ACC112 (cell line): Measurements from ENCODE around the gene DNAH8.

ENCODE experiments used
- H2AFZ ChIP-seq: fragments of 200-600 bp; sonication (generic); one replicate; pipeline ENCODE4 v1.6.0; 2017; ENCODE audit warnings: antibody characterized with exemption, low read length; ENCODE audit not compliant: unreplicated experiment
- H3K27ac ChIP-seq: fragments of 200-600 bp; sonication (generic); 2 replicates; pipeline ENCODE4 v1.5.1; 2014; ENCODE audit warnings: low read depth, mild to moderate bottlenecking, antibody characterized with exemption, low read length, moderate library complexity
- H3K27me3 ChIP-seq: fragments of 200-600 bp; sonication (generic); 2 replicates; pipeline ENCODE4 v1.6.1; 2014; ENCODE audit warnings: mild to moderate bottlenecking, antibody characterized with exemption, low read length, moderate library complexity, mixed read lengths; ENCODE audit not compliant: insufficient read depth
- H3K36me3 ChIP-seq: fragments of 200-600 bp; sonication (generic); 2 replicates; pipeline ENCODE4 v1.6.1; 2016; ENCODE audit warnings: mild to moderate bottlenecking, antibody characterized with exemption, low read length, moderate library complexity, mixed read lengths; ENCODE audit not compliant: insufficient read depth
- H3K4me1 ChIP-seq: fragments of 200-600 bp; sonication (generic); one replicate; pipeline ENCODE4 v1.6.1; 2016; ENCODE audit warnings: low read length, mixed read lengths; ENCODE audit not compliant: insufficient read depth, unreplicated experiment, control insufficient read depth
- H3K4me3 ChIP-seq: fragments of 200-600 bp; sonication (generic); 2 replicates; pipeline ENCODE4 v1.5.1; 2014; ENCODE audit warnings: mild to moderate bottlenecking, low read depth, low read length
- H3K79me2 ChIP-seq: fragments of 200-600 bp; sonication (generic); one replicate; pipeline ENCODE4 v1.6.0; 2016; ENCODE audit warnings: low read length; ENCODE audit not compliant: control insufficient read depth, unreplicated experiment, insufficient read depth

The DNAH8 gene

DNA sequence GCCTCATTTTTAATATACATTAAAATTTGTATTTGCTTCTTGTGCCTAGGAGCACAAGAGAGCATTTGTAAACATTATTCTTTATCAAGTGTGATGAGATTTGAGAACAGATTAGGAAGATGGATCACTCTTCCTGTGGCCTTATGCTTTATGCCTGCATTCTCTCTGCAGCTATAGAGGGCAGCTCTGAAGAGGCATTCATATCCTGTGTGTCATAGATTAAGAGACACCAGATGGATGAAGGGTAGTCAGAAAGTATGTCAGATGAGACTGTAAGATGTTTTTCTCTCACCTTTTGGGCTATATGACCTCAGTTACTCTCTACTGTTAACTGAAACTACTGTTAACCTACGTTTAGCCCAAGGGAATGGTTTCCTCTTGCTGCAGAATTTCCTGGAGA, 61.4 kb downstream of the DNAH8 start:
- peaks cover 6% of the 10 kb centered on the region for H3K4me1 ChIP-seq
- no peak overlapping the region for H3K4me3 ChIP-seq
- no peaks in the 10 kb centered on the region for H3K36me3 ChIP-seq
- H3K27ac ChIP-seq: 0 out of 2 replicates have a peak overlapping the region, but pooled peaks have one; percentile 5
- no peaks in the 10 kb centered on the region for H3K27me3 ChIP-seq
- H3K79me2 ChIP-seq: no peaks in the 10 kb centered on the region
- peak overlapping the region; percentile 84 for H2AFZ ChIP-seq

DNA sequence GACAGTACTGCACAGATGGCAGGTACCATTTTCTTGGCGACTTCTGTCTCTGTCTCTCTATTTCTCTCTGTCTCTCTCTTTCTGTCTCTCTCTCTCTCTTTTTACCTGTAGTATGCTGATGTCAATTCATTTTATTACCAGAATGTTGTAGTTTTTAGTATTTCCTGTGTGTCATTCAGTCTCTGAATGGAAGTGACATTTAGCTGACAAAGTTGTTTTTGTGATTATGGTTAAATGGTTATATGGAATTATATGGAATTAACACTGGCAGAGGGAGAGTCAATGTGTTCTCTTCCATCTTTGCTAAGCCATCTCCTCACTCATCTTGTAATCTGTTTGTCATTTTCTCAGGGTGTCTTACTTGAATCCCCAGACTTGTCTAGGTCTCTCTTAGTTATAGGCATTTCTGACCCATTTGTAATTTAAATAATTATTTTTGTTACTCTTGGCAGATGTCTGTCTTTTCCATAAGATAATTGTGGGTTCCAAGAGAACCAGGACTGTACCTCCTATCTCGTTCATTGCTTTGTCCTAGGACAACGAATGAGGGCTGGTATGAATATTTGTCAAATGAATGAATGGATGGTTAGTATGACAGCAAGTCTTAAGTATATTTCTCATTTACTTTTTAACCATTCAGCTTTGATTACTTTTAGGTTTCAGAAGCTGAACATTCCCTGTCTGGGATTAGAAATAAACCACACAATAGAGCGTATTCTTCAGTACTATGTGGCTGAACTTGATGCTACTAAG, 64.4 kb downstream of the DNAH8 start:
- Histone ChIP-seq H3K4me1 (peaks cover 7% of the 10 kb centered on the region), H3K27ac (no peak overlapping the region), H3K36me3 (no peaks in the 10 kb centered on the region), H2AFZ (no peak overlapping the region), H3K79me2 (no peaks in the 10 kb centered on the region), H3K4me3 (no peak overlapping the region), H3K27me3 (no peaks in the 10 kb centered on the region)

DNA sequence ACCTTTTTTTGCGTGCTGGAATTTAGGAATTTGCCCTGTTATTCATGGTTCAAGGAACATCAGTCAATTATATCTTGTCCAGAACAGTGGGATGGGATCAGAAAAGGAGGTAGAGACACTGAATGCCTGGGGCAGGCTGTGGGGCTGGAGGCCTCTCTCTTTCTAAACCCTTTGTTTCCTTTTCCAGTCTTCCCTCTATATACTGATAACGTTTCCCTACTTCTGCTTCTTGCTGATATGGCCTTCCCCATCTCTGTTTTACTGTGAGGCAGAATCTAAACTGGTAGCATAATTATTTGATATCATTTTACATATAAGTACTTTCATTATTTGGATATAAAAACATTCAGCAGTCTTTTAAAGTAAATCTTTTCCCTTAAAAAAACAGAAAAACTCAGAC, 67.5 kb downstream of the DNAH8 start:
- no peak overlapping the region for H3K4me3 ChIP-seq
- no peak overlapping the region for H3K27ac ChIP-seq
- peaks cover 31% of the 10 kb centered on the region for H3K4me1 ChIP-seq
- no peaks in the 10 kb centered on the region for H3K36me3 ChIP-seq
- H3K27me3 ChIP-seq: no peaks in the 10 kb centered on the region
- H3K79me2 ChIP-seq: no peaks in the 10 kb centered on the region
- no peak overlapping the region for H2AFZ ChIP-seq

DNA sequence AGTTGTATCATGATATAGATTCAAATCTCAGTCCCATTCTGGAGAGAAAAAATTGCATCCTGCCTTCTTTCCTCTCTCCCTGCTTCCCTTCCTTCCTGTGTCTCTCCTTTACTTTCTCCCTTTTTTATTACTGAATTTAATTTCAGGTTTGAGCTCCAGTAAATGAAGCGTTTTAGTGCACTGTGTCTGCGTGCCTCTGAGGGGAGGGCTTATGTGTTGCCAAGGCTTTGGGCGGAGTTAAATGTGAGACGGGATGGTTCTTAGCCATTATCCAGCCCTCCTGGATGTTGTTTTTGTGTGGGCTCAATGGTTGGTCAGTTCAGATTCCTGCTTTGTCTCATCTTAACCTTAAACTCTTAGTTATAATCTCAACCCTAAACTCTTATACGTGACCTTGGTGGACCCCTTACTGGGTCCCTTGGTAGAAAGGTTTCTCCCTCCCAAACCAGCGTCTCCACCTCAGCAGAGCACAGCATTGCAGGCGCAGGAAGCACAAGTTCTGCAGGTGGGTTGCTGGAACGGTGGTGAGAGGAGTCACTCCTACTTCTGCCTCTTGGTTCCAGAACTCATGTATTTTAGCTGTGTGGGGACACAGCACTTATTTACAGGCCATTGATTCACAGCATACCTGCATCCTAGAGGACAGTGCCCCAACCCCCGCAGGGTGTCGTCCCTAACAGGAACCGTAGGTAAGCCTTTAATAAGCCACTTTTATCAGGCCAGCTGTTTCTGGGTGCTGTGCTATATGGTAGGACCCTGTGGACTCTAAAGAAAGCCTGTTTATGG, 68.5 kb downstream of the DNAH8 start:
- no peak overlapping the region for H3K4me3 ChIP-seq
- H3K36me3 ChIP-seq: no peaks in the 10 kb centered on the region
- H3K79me2 ChIP-seq: no peaks in the 10 kb centered on the region
- H3K27me3 ChIP-seq: no peaks in the 10 kb centered on the region
- H2AFZ ChIP-seq: peak overlapping the region; percentile 2
- H3K27ac ChIP-seq: no peak overlapping the region
- peaks cover 32% of the 10 kb centered on the region for H3K4me1 ChIP-seq

DNA sequence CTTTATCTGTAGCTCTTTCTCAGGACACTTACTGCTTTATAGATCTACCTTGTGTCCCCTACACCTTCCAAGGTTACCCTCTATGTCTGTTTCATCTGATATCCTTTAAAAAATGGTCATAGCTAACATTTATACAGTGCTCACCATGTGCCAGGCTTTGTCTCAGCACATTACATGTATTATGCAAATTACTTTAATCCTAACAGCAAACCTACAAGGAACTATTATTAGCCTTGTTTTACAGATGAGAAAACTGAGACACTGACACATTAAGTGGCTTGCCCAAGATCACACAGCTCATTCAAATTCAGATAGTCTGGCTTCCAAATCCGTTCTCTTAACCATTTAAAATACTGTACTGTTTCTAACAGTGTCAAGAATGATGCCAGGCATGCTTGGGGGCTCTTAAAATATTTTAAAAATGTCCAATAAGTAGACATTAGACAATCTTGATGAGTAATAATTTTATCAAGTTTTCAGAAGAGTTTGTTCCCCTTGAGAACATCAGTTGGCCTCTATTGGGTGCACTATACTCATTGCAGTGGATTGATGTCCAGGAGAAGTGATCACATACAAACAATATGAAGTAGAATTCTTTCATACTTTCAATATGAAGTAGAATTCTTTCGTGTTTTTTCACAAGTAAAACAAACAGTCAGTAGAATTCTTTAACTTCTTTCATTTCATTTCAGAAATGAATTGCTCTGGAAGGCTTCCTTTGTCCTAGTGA, 69.6 kb downstream of the DNAH8 start:
- Histone ChIP-seq H3K4me1 (peaks cover 32% of the 10 kb centered on the region), H3K27ac (peak overlapping the region; percentile 49), H3K4me3 (peak overlapping the region; percentile 42; the same call in 1 of the 2 replicates), H3K27me3 (no peaks in the 10 kb centered on the region), H3K79me2 (no peaks in the 10 kb centered on the region), H3K36me3 (no peaks in the 10 kb centered on the region), H2AFZ (peak overlapping the region; percentile 49)

DNA sequence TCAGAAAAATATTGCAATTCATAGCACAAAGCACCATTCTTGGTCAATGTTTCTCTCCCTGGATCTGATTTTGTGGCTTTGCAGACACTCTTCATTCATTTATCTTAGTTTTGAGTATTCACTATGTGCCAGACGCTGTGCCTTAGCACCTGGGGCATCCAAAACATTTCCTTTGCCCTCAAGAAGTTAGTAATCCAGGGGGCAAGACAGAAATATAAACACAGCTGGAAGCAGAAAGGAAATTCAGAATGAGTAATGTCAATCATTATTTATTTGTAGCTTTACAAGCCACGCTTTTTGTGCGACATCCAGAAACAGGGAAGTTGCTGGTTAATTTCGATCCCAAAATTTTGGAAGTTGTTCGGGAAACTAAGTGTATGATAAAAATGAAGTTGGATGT, 71.4 kb downstream of the DNAH8 start:
- H3K27ac ChIP-seq: no peak overlapping the region; the same call in 1 of the 2 replicates
- H3K4me3 ChIP-seq: no peak overlapping the region
- H3K79me2 ChIP-seq: no peaks in the 10 kb centered on the region
- peaks cover 32% of the 10 kb centered on the region for H3K4me1 ChIP-seq
- no peaks in the 10 kb centered on the region for H3K36me3 ChIP-seq
- no peaks in the 10 kb centered on the region for H3K27me3 ChIP-seq
- no peak overlapping the region for H2AFZ ChIP-seq

DNA sequence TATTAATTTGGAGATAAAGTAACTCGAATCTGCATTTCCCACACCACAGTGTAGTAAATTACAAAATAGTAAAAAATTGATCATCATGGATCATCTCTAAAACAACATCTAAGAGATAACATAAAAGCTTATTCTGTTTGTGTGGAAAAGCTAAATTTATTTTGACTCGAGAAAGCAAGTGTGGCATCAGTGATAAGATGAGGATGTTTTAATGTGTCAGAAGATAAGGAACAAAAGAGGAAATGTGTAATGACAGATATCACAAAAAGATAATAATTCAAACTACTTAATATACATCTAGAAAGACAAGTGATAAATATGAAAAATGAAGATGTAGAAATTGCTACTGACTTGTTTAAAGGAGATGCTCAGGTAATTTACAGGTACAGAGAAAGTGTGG, 74.1 kb downstream of the DNAH8 start:
- Histone ChIP-seq H3K4me1 (peaks cover 32% of the 10 kb centered on the region), H2AFZ (no peak overlapping the region), H3K27ac (no peak overlapping the region), H3K4me3 (no peak overlapping the region), H3K36me3 (no peaks in the 10 kb centered on the region), H3K79me2 (no peaks in the 10 kb centered on the region), H3K27me3 (no peaks in the 10 kb centered on the region)

DNA sequence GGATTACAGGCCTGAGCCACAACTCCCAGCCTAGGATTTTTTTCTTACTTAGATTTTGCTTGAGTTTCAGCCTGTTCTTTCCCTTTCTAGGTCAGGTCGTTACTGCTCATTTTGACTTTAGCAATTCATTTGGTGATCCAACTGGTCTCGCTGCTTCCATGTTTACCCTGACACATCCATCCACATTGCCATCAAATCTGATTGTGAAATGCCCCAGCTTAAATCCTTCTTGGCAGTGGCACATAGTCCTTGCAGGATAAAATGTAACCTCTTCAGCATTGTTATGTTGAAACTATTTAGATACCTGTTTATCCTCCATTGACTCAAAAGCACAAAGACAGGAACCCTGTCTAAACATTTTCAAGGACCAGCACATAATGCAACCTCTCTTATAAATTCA, 77.2 kb downstream of the DNAH8 start:
- Histone ChIP-seq H3K27ac (no peak overlapping the region), H3K4me1 (peaks cover 4% of the 10 kb centered on the region), H3K36me3 (no peaks in the 10 kb centered on the region), H3K79me2 (no peaks in the 10 kb centered on the region), H2AFZ (no peak overlapping the region), H3K27me3 (no peaks in the 10 kb centered on the region), H3K4me3 (no peak overlapping the region)

DNA sequence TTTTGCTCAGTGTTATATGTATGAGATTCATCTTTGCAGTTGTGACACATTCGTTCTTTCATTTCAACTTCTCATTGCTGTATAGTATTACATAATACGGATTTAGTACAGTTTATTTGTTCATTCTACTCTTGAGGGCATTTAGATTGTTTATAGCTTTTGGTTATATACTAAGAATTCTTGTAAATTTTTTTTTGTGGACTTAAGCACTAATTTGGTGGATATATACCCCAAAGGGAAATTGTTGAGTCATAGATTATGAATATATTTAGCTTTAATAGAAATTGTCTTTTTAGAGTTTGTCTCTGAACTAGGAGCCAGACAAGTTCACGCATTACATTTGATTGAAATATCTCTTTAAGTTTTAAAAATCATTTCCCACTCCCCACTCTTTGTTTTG, 79.6 kb downstream of the DNAH8 start:
- Histone ChIP-seq H2AFZ (no peak overlapping the region), H3K27me3 (no peaks in the 10 kb centered on the region), H3K27ac (no peak overlapping the region), H3K4me1 (peaks cover 7% of the 10 kb centered on the region), H3K79me2 (no peaks in the 10 kb centered on the region), H3K4me3 (no peak overlapping the region), H3K36me3 (no peaks in the 10 kb centered on the region)

DNA sequence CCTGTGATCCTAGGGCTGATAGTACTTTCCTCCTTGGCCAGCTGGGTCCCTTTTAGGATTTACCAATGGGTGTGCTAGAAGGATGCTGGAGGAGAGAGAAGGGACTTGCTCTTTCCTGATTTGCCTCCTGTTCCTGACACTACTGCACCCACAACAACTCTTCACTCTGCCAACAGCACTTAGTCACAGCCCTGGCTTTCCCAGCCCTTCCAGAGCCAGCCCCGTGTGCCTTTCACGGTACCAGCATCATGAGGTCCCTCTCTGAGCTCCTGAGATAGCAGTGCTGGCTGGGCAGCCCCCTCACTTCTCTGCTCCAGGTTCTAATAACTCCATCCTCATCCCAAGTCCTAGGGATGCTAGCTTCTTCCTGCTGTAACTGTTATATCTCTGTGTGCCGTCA, 80.9 kb downstream of the DNAH8 start:
- Histone ChIP-seq H3K36me3 (no peaks in the 10 kb centered on the region), H3K27ac (no peak overlapping the region), H3K4me1 (peaks cover 11% of the 10 kb centered on the region), H3K27me3 (no peaks in the 10 kb centered on the region), H3K4me3 (no peak overlapping the region), H3K79me2 (no peaks in the 10 kb centered on the region), H2AFZ (no peak overlapping the region)
